ENCODE measurements around the gene CTSH.

CTSH gene

GRCh38 chr15:78917888-78918287 lies 27.0 kb downstream of the CTSH start:
- H3K36me3 ChIP-seq (ENCODE audit: control insufficient read depth, insufficient read depth, low read length), result no peaks in the 10 kb centered on the region
- H3K4me1 ChIP-seq, result no peaks in the 10 kb centered on the region
- TF ChIP-seq CTCF (IDR thresholded peaks at IDR 0.05), result no peak
- peaks cover 6% of the 10 kb centered on the region for H3K79me2 ChIP-seq
- H3K27me3 ChIP-seq (ENCODE audit: control insufficient read depth, insufficient read depth, low read length), result no peaks in the 10 kb centered on the region
- no peak overlapping the region for H3K4me3 ChIP-seq (ENCODE audit: low read depth, low read length)
- H2AFZ ChIP-seq, result no peak overlapping the region
- H3K9me3 ChIP-seq (ENCODE audit: control insufficient read depth, low read length), result no peaks in the 10 kb centered on the region
- no peak overlapping the region for H3K9ac ChIP-seq
- H3K4me2 ChIP-seq (ENCODE audit: low read length), result no peak overlapping the region
- H3K27ac ChIP-seq, result no peak overlapping the region

- Histone ChIP-seq H3K4me1 (no peaks in the 10 kb centered on the region), H3K36me3 (ENCODE audit: control insufficient read depth, insufficient read depth, low read length) (no peaks in the 10 kb centered on the region), H3K27ac (no peak overlapping the region)
Measured at GRCh38 chr15:78916088-78916487, 28.8 kb downstream of the CTSH start.

GRCh38 chr15:78915341-78916087 lies 29.3 kb downstream of the CTSH start:
- Histone ChIP-seq H2AFZ (no peak overlapping the region), H3K4me1 (no peaks in the 10 kb centered on the region), H3K27me3 (ENCODE audit: control insufficient read depth, insufficient read depth, low read length) (no peaks in the 10 kb centered on the region), H3K9ac (no peak overlapping the region), H3K4me2 (ENCODE audit: low read length) (no peak overlapping the region), H3K4me3 (ENCODE audit: low read depth, low read length) (no peak overlapping the region), H3K36me3 (ENCODE audit: control insufficient read depth, insufficient read depth, low read length) (no peaks in the 10 kb centered on the region), H3K79me2 (peaks cover 12% of the 10 kb centered on the region), H3K9me3 (ENCODE audit: control insufficient read depth, low read length) (no peaks in the 10 kb centered on the region), H3K27ac (no peak overlapping the region)
- TF ChIP-seq CTCF (IDR thresholded peaks at IDR 0.05), result no peak

More at GRCh38 chr15:78916088-78916487, 28.8 kb downstream of the CTSH start:
- no peak overlapping the region for H3K9ac ChIP-seq
- no peak for TF ChIP-seq CTCF (IDR thresholded peaks at IDR 0.05)
- no peaks in the 10 kb centered on the region for H3K9me3 ChIP-seq (ENCODE audit: control insufficient read depth, low read length)
- no peak overlapping the region for H2AFZ ChIP-seq
- no peak overlapping the region for H3K4me3 ChIP-seq (ENCODE audit: low read depth, low read length)
- H3K4me2 ChIP-seq (ENCODE audit: low read length), result no peak overlapping the region
- H3K27me3 ChIP-seq (ENCODE audit: control insufficient read depth, insufficient read depth, low read length), result no peaks in the 10 kb centered on the region
- H3K79me2 ChIP-seq, result peaks cover 10% of the 10 kb centered on the region

GRCh38 chr15:78914027-78914764 lies 30.6 kb downstream of the CTSH start:
- Histone ChIP-seq H3K4me2 (ENCODE audit: low read length) (no peak overlapping the region), H3K4me3 (ENCODE audit: low read depth, low read length) (no peak overlapping the region), H3K27ac (no peak overlapping the region), H3K4me1 (no peaks in the 10 kb centered on the region), H3K36me3 (ENCODE audit: control insufficient read depth, insufficient read depth, low read length) (no peaks in the 10 kb centered on the region), H3K27me3 (ENCODE audit: control insufficient read depth, insufficient read depth, low read length) (no peaks in the 10 kb centered on the region), H3K9me3 (ENCODE audit: control insufficient read depth, low read length) (no peaks in the 10 kb centered on the region), H2AFZ (no peak overlapping the region), H3K9ac (no peak overlapping the region), H3K79me2 (peaks cover 13% of the 10 kb centered on the region)
- TF ChIP-seq CTCF (IDR thresholded peaks at IDR 0.05), result no peak
